Measurements from ENCODE around the gene OR1L1.

OR1L1 gene, protein sequence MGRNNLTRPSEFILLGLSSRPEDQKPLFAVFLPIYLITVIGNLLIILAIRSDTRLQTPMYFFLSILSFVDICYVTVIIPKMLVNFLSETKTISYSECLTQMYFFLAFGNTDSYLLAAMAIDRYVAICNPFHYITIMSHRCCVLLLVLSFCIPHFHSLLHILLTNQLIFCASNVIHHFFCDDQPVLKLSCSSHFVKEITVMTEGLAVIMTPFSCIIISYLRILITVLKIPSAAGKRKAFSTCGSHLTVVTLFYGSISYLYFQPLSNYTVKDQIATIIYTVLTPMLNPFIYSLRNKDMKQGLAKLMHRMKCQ

DNA sequence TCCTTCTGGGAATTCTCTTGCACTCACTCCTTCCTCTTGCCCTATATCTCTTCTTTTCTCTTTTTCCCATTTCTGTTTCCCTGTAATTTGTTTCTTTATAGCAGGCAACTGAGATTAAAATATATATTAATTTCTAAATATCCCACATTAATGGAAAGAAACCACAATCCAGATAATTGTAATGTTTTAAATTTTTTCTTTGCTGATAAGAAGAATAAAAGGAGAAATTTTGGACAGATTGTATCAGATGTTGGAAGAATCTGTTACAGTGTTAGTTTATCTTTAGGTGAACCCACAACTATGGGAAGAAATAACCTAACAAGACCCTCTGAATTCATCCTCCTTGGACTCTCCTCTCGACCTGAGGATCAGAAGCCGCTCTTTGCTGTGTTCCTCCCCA lies at the start of gene OR1L1:
Gene OR1L1, plus strand, starts transcription at position 301 of the 400 bp plus-strand sequence. Its CDS starts 0 bp downstream, at position 301.
- no peak for DNase-seq (ENCODE audit: low read depth)

DNA sequence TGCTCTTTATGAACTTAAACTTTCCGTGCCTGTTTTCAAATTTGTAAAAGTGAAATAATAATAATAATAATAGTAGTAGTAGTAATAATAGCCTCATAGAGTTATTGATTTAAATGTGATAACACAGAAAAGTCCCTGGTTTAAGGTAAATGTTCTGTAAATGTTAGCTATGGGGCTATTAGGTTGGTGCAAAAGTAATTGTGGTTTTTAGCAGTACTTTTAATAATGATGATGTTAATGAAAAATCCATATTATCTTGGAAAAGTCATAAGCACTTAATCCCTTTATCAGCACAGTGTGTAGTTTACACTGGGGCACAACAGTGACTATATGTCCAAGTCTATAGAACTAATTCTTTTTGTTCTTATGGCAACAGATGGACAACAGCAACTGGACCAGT lies 47.2 kb upstream of the OR1L1 start, which contains the start of gene OR1Q1:
Gene OR1Q1, plus strand, starts transcription at position 377 of the 400 bp plus-strand sequence. Its CDS starts 0 bp downstream, at position 377.
- DNase-seq (ENCODE audit: low read depth) = no peak

DNA sequence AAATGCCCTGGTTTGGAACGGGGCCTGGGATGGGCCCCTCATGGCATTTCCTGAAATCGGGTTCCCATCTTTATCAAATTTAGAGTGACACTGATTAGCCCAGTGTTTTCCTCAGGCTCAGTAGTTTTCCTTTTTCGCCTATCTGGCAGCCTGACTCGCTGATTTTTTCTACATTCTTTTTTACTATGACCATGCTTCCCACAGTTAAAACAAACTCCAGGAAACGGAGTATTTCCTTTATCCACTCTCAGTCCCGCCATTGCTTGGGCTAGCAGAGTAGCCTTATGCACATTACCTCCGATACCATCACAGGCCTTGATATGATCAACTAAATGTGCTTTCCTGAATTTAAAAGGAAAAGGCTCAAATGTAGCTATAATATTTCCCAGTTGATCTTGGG lies 41.5 kb upstream of the OR1L1 start:
- no peak for DNase-seq (ENCODE audit: low read depth)

DNA sequence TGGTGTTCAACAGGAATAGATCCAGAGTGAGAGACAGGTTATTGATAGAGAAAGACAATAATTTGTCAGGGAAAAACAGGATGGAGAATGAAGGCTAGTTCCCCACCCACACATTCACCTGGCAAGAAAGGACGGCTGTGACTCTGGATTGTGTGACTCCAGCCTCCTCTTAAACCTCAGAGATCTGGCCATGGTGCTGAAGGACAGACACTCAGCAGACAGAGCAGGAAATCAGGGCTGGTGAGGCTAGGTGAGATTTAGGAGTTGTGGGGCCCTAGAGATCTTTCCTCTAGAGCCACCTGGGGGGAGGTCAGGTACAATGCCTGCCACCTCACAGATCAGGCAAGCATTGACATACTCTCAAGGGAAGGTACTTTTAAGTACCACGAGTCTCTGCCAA lies 19.3 kb upstream of the OR1L1 start:
- DNase-seq (ENCODE audit: low read depth) = no peak

DNA sequence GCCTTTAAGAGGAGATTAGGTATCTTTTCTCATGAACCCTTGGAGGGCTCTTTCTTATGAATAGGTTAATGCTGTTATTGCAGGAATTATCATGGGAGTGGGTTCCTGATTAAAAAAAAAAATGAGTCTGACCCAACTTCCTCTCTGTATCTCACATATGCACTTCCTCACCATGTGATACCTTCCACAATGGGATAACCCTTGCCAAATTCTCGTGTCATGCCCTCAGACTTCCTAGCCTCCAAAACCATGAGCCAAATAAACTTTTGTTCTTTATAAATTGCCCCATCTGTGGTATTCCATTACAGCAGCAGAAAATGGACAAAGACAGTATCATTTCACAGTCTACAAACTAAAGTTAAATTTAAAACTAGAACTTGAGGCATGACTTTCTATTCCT lies 5.1 kb upstream of the OR1L1 start:
- DNase-seq (ENCODE audit: low read depth) = no peak

DNA sequence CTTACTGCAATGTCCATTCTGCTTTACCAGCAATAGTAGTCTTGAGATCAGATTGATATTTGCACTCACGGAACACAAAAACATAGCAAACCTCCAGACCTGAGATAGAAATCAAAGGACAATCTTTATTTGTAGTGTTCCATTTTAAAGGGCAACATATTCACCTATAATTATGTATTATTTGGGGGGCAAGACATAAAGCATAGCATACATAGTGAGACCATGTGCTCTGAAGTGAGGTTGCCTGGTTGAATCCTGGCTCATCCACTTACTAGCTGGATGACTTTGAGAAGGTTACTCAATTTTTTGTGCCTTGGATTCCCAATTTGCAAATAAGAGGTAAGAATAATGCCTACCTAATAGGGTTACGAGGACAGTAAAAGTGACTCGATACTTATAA lies 4.0 kb upstream of the OR1L1 start, which contains the start of gene OR1B1:
Gene OR1B1, minus strand, starts transcription at position 101 of the 400 bp plus-strand sequence.
- no peak for DNase-seq (ENCODE audit: low read depth)

DNA sequence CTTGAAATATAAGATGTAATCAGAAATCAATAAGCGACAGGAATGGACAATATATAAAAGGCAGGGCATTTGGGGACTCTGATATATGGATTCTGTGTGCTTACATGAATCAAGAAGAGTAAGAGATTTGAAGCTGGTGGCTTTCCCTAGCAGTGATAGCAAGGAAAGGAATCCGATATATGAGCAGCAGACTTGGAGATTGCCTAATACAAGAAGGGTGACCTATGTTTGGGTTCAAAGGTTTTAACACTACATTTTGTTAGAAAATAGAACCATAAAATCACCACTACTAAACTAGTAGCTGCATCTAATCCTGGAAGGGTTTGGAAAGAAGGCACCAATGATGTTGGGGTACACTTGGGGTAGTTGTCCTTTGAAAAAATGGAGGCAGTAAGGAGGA lies 11.0 kb downstream of the OR1L1 start:
- no peak for DNase-seq (ENCODE audit: low read depth)

DNA sequence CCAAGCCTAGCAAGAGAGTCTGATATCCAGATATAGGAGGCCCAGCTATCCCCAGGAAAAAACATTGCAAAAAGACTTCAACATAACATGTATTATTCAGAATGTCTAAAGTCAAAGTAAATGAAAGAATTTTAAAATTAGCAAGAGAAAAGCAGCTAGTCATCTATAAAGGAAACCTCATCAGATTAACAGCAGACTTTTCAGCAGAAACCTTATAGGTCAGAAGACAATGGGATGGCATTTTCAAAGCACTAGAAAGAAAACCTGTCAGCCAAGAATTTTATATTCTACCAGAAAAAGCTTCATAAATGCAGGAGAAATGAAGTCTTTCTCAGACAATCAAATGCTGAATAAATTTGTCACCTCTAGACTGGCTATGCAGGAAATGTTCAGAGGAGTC lies 23.3 kb downstream of the OR1L1 start:
- no peak for DNase-seq (ENCODE audit: low read depth)

DNA sequence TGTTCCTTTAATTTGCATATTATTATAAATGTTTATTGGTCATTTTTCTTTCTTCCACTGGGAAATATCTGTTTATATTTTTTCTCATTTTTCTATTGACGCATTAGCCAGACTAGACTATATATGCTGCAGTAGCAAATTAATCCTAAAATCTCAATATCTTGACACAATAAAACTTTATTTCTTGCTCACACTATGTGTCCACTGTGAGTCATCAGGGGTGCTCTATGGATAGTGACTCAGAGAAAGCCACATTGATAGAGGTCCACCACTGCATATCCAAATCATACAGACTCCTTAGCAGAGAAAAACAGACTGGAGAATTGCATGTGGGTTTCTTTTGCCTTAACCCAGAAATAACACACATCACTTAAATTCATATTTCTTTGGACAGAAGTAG lies 34.2 kb downstream of the OR1L1 start:
- no peak for DNase-seq (ENCODE audit: low read depth)
